IMR-90 (cell line): Measurements from ENCODE around the gene SLIT3. TPM values are rescaled to one million over a fixed set of nuclear protein-coding genes. Genes with fewer than 3 reads are reported as not detected.
A peak's percentile ranks its signal among the peaks of the same experiment; 100 is the strongest.

Source experiments
- ATAC-seq: fragments of 200-7000 bp; cut with Tn5 transposase; 2 replicates; pipeline ENCODE4 v1.9.1; 2020; ENCODE audit warnings: low read depth, mild to moderate bottlenecking, moderate library complexity
- BruUV-seq: library from RNA; stranded (reverse); fragments of 400-500 nt; replicated peaks from 2 replicates; lab custom pipeline; 2021; lab: Mats Ljungman, UMichigan
- CTCF ChIA-PET: fragments of 300-600 bp; formaldehyde crosslinking; extraction: SDS; loops from one replicate; lab custom pipeline; 2021; ENCODE audit warnings: antibody characterized with exemption; lab: Yijun Ruan, JAX
- POLR2A ChIA-PET: fragments of 300-600 bp; sonication (Branson Sonifier 250); formaldehyde crosslinking; loops from one replicate; lab custom pipeline; 2022; ENCODE audit warnings: antibody characterized with exemption; ENCODE audit not compliant: unreplicated experiment; lab: Charles Lee
- DNase-seq: peaks from one replicate; pipeline ENCODE4 v3.0.0; 2013
- H2AFZ ChIP-seq: replicated peaks from 2 replicates; pipeline ENCODE3; 2013; ENCODE audit warnings: low read length, mild to moderate bottlenecking; ENCODE audit not compliant: poor library complexity
- H2AK5ac ChIP-seq: 2 replicates; pipeline ENCODE4 v1.6.1; 2013; ENCODE audit warnings: low read depth, low read length, inconsistent platforms
- H2AK9ac ChIP-seq: replicated peaks from 2 replicates; pipeline ENCODE3; 2013; ENCODE audit warnings: mild to moderate bottlenecking, low read depth, low read length, moderate library complexity; ENCODE audit not compliant: poor library complexity
- H2BK120ac ChIP-seq: 2 replicates; pipeline ENCODE4 v1.6.1; 2013; ENCODE audit warnings: low read depth, low read length, inconsistent platforms
- H2BK15ac ChIP-seq: 3 replicates; pipeline ENCODE4 v1.6.1; 2013; ENCODE audit warnings: low read depth, low read length, inconsistent platforms
- H2BK20ac ChIP-seq: 2 replicates; pipeline ENCODE4 v1.6.1; 2013; ENCODE audit warnings: low read depth, mild to moderate bottlenecking, inconsistent platforms, low read length, moderate library complexity
- H2BK5ac ChIP-seq: 2 replicates; pipeline ENCODE4 v1.6.1; 2013; ENCODE audit warnings: mild to moderate bottlenecking, low read depth, low read length, inconsistent platforms; ENCODE audit not compliant: poor library complexity, severe bottlenecking
- H3K14ac ChIP-seq: replicated peaks from 2 replicates; pipeline ENCODE4 v1.6.1; 2013; ENCODE audit warnings: low read depth, low read length, inconsistent platforms
- H3K18ac ChIP-seq: 2 replicates; pipeline ENCODE4 v1.6.1; 2013; ENCODE audit warnings: low read depth, low read length, control low read depth
- H3K23ac ChIP-seq: 2 replicates; pipeline ENCODE4 v1.6.1; 2013; ENCODE audit warnings: low read depth, low read length, inconsistent platforms
- H3K27ac ChIP-seq: 2 replicates; pipeline ENCODE4 v1.5.1; 2013; ENCODE audit warnings: mild to moderate bottlenecking, control low read depth, low read length; ENCODE audit not compliant: insufficient read depth
- H3K27me3 ChIP-seq: 2 replicates; pipeline ENCODE4 v1.6.1; 2013; ENCODE audit warnings: low read length; ENCODE audit not compliant: control insufficient read depth, insufficient read depth
- H3K36me3 ChIP-seq: 2 replicates; pipeline ENCODE4 v1.6.1; 2013; ENCODE audit warnings: low read length, mixed read lengths; ENCODE audit not compliant: control insufficient read depth, insufficient read depth
- H3K4ac ChIP-seq: 2 replicates; pipeline ENCODE4 v1.6.1; 2013; ENCODE audit warnings: low read depth, low read length, inconsistent platforms
- H3K4me1 ChIP-seq: 2 replicates; pipeline ENCODE4 v1.6.1; 2013; ENCODE audit warnings: low read length, mixed read lengths; ENCODE audit not compliant: control insufficient read depth, insufficient read depth
- H3K4me2 ChIP-seq: 2 replicates; pipeline ENCODE4 v1.6.1; 2013; ENCODE audit warnings: low read depth, mild to moderate bottlenecking, control low read depth, low read length, moderate library complexity
- H3K4me3 ChIP-seq: 2 replicates; pipeline ENCODE4 v1.5.1; 2013; ENCODE audit warnings: low read depth, mild to moderate bottlenecking, control low read depth, low read length, moderate library complexity; ENCODE audit not compliant: insufficient read depth
- H3K56ac ChIP-seq: 2 replicates; pipeline ENCODE4 v1.6.1; 2013; ENCODE audit warnings: low read length, inconsistent platforms; ENCODE audit not compliant: insufficient read depth; ENCODE audit errors: extremely low read depth
- H3K79me1 ChIP-seq, 2 experiments: 2 replicates each; pipeline ENCODE4 v1.6.1; 2013; ENCODE audit warnings: low read length in 2 of 2, inconsistent platforms in 1 of 2, low read depth in 1 of 2
- H3K9ac ChIP-seq: 2 replicates; pipeline ENCODE4 v1.6.1; 2013; ENCODE audit warnings: low read depth, low read length, control low read depth
- H3K9me1 ChIP-seq: 2 replicates; pipeline ENCODE4 v1.6.1; 2013; ENCODE audit warnings: low read length, inconsistent platforms; ENCODE audit not compliant: insufficient read depth
- H3K9me3 ChIP-seq: 2 replicates; pipeline ENCODE4 v1.6.1; 2013; ENCODE audit warnings: low read length; ENCODE audit not compliant: control insufficient read depth, insufficient read depth
- H4K20me1 ChIP-seq: 2 replicates; pipeline ENCODE4 v1.6.1; 2013; ENCODE audit warnings: low read length, inconsistent platforms; ENCODE audit not compliant: insufficient read depth
- H4K5ac ChIP-seq: 2 replicates; pipeline ENCODE4 v1.6.1; 2013; ENCODE audit warnings: mild to moderate bottlenecking, low read depth, low read length, control low read depth
- H4K8ac ChIP-seq, 2 experiments: 2 replicates each; pipeline ENCODE4 v1.6.1; 2013; ENCODE audit warnings: low read depth in 2 of 2, low read length in 2 of 2, control low read depth in 1 of 2, inconsistent platforms in 1 of 2
- H4K91ac ChIP-seq: 2 replicates; pipeline ENCODE4 v1.6.1; 2013; ENCODE audit warnings: low read depth, low read length, inconsistent platforms; ENCODE audit not compliant: insufficient read depth
- BHLHE40 ChIP-seq: fragments of 150-350 bp; IDR thresholded peaks from 2 replicates; pipeline ENCODE4 v1.6.1; 2016; ENCODE audit warnings: mild to moderate bottlenecking, low read depth, low read length
- FOS ChIP-seq: fragments of 150-350 bp; IDR thresholded peaks from 2 replicates; pipeline ENCODE4 v1.6.1; 2016; ENCODE audit warnings: low read depth, low read length
- WGBS, 2 experiments: methylation state at CpG; one replicate each; pipeline versions ENCODE4 v1.1.5 to v1.1.7; 2013; ENCODE audit warnings: missing lambda C conversion rate in 2 of 2; ENCODE audit not compliant: insufficient read length in 1 of 2; ENCODE audit errors: extremely low coverage in 2 of 2; 5-methylcytosine and 5-hydroxymethylcytosine counted together
- dilution Hi-C: fragments of 300-500 bp; cut with HindIII; formaldehyde crosslinking; loops from one replicate; pipeline ENCODE4 v1.14.3; 2018; ENCODE audit warnings: low sequenced_read_pairs; ENCODE audit not compliant: unreplicated experiment
- in situ Hi-C: fragments of 300-500 bp; cut with MboI; formaldehyde crosslinking; loops from 3 replicates; pipeline ENCODE4 v1.14.3; 2019; ENCODE audit warnings: low sequenced_read_pairs, inconsistent platforms, mixed read lengths
- intact Hi-C: fragments of 100-400 bp; cut with micrococcal nuclease; formaldehyde crosslinking; loops from 2 replicates; pipeline ENCODE4 v1.10.0; 2022
- polyA plus RNA-seq, 3 experiments: library from polyadenylated mRNA; depleted of rRNA; stranded (reverse); fragments of >200 nt; gene quantifications; 2 replicates each; pipeline ENCODE4 v1.2.3, GENCODE V29; 2012; ENCODE audit warnings: low replicate concordance in 1 of 3
- total RNA-seq: library from RNA; depleted of rRNA; stranded (reverse); fragments of >200 nt; gene quantifications from 2 replicates; pipeline ENCODE4 v1.2.3, GENCODE V29; 2012

The SLIT3 gene
- total and polyA plus RNA-seq, 2 of the 4 experiments (the other 2 are of a cell fraction) = 0.18 to 0.50 TPM

- in situ Hi-C loops (loop anchor here (25.0 kb wide), 1 partner anchor 1034 kb away; no protein-coding TSS in a partner anchor), dilution Hi-C loops (no loop called here), intact Hi-C loops (no loop called here)
- Histone ChIP-seq H2BK120ac (no peak overlapping the region), H2AFZ (peak overlapping the region; percentile 36), H3K79me1 (no peaks in the 10 kb centered on the region), H3K9me3 (no peaks in the 10 kb centered on the region), H4K8ac (no peak overlapping the region), H3K14ac (no peak overlapping the region), H4K20me1 (no peaks in the 10 kb centered on the region), H3K4me3 (no peak overlapping the region), H3K27ac (no peak overlapping the region), H3K4me1 (no peaks in the 10 kb centered on the region), H3K4ac (no peak overlapping the region), H3K23ac (no peak overlapping the region), H3K18ac (no peak overlapping the region), H3K27me3 (peaks cover 22% of the 10 kb centered on the region), H2AK9ac (no peak overlapping the region), H3K9me1 (no peaks in the 10 kb centered on the region), H3K56ac (no peak overlapping the region), H3K36me3 (no peaks in the 10 kb centered on the region), H2BK20ac (no peak overlapping the region; the same call in 1 of the 2 replicates), H2BK5ac (no peak overlapping the region), H3K9ac (no peak overlapping the region), H4K5ac (no peak overlapping the region), H2BK15ac (no peak overlapping the region), H2AK5ac (no peak overlapping the region), H3K4me2 (no peak overlapping the region), H4K91ac (no peak overlapping the region)
- 80% methylated on average over 2 of the region's 14 CpGs; no CpG with 5 or more reads in 1 of the 2 experiments for WGBS, 2 experiments
- ChIA-PET CTCF (no interaction called here), POLR2A (no interaction called here)
- no TSS peak for BruUV-seq
- TF ChIP-seq BHLHE40 (0 out of 2 replicates have a peak, but pooled peaks have one; percentile 23), FOS (no peak)
- DNase-seq = no peak
- no peak for ATAC-seq
These were observed 4.4 kb downstream of the SLIT3 start for GRCh38 chr5:169296419-169297143.
